GM23338 (cell line): Measurements from ENCODE around the gene XCL2.

Experiments
- CTCF ChIP-seq, 2 experiments: fragments of 200-600 bp in 1 of 2; sonication (generic) in 1 of 2; conservative IDR thresholded peaks; 2 replicates each; pipeline versions ENCODE4 v1.5.1 to v1.6.1; 2016 to 2017; ENCODE audit warnings: antibody characterized with exemption in 2 of 2, low read depth in 2 of 2, mild to moderate bottlenecking in 2 of 2, moderate library complexity in 1 of 2
- EZH2 ChIP-seq: fragments of 200-600 bp; sonication (generic); IDR thresholded peaks from one replicate; pipeline ENCODE4 v1.8.0; 2017; ENCODE audit warnings: antibody characterized with exemption, mild to moderate bottlenecking, low read depth; ENCODE audit not compliant: unreplicated experiment
- EZH2phosphoT487 ChIP-seq: fragments of 200-600 bp; sonication (generic); IDR thresholded peaks from one replicate; pipeline ENCODE4 v1.8.1; 2018; ENCODE audit warnings: antibody characterized with exemption; ENCODE audit not compliant: unreplicated experiment
- POLR2AphosphoS5 ChIP-seq: IDR thresholded peaks from 2 replicates; pipeline ENCODE4 v1.6.1; 2016; ENCODE audit warnings: antibody characterized with exemption, low read depth
- REST ChIP-seq: IDR thresholded peaks from one replicate; pipeline ENCODE4 v1.6.1; 2018; ENCODE audit warnings: antibody characterized with exemption; ENCODE audit not compliant: unreplicated experiment
- ZNF331 ChIP-seq: fragments of 250-450 bp; sonication (Bioruptor Pico); IDR thresholded peaks from 2 replicates; pipeline ENCODE4 v1.5.0; 2020; ENCODE audit warnings: low read depth, mild to moderate bottlenecking, moderate library complexity

GRCh38 chr1:168498956-168499687, 44.7 kb downstream of the XCL2 start:
- TF ChIP-seq EZH2 (no peak), EZH2phosphoT487 (no peak), ZNF331 (CRISPR knock-in tag) (no peak), CTCF (conservative IDR thresholded peaks at IDR 0.05; ENCODE audit: low read depth in 2 of 2) (no peak), POLR2AphosphoS5 (no peak), REST (no peak)
